ENCODE measurements around the gene NELL2.

GRCh38 chr12:44703182-44703910, 172.8 kb downstream of the NELL2 start:
- no peak for TF ChIP-seq CTCF (conservative IDR thresholded peaks at IDR 0.05; ENCODE audit: low read length)
- no peak for TF ChIP-seq EZH2phosphoT487 (IDR thresholded peaks at IDR 0.05; ENCODE audit: borderline replicate concordance, low read depth, low read length)

Data from OCI-LY7 (cell line).